GM21390 (cell line): ENCODE measurements around the gene OR2T3.
A peak's percentile ranks its signal among the peaks of the same experiment; 100 is the strongest.
"Not testable (repeated sequence)": the region's sequence is repeated elsewhere in the genome, so short reads cannot be mapped to it uniquely, and the experiment has no call there.

Experiments used
- ATAC-seq: cut with Tn5 transposase; IDR thresholded peaks from one replicate; pipeline ENCODE4 v1.9.1; 2021; ENCODE audit not compliant: unreplicated experiment

The OR2T3 gene, protein sequence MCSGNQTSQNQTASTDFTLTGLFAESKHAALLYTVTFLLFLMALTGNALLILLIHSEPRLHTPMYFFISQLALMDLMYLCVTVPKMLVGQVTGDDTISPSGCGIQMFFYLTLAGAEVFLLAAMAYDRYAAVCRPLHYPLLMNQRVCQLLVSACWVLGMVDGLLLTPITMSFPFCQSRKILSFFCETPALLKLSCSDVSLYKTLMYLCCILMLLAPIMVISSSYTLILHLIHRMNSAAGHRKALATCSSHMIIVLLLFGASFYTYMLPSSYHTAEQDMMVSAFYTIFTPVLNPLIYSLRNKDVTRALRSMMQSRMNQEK

DNA sequence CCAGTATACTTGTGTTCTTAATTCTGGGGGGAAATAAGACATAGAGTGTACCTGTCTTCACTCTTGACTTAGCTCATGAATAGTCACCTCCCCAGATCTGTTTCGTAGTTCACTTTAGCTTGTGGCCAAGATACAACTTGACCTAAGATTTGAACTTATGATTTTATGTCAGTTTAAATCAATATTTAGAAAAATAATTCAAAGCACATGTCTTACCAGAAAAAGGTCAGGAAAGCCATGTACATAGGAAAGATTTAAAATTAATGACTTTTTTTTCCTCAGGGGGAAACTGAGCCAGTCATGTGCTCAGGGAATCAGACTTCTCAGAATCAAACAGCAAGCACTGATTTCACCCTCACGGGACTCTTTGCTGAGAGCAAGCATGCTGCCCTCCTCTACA lies at the start of gene OR2T3:
Gene OR2T3, plus strand, starts transcription at position 301 of the 400 bp plus-strand sequence. Its CDS starts 0 bp downstream, at position 301.
- ATAC-seq, result not testable (repeated sequence)

DNA sequence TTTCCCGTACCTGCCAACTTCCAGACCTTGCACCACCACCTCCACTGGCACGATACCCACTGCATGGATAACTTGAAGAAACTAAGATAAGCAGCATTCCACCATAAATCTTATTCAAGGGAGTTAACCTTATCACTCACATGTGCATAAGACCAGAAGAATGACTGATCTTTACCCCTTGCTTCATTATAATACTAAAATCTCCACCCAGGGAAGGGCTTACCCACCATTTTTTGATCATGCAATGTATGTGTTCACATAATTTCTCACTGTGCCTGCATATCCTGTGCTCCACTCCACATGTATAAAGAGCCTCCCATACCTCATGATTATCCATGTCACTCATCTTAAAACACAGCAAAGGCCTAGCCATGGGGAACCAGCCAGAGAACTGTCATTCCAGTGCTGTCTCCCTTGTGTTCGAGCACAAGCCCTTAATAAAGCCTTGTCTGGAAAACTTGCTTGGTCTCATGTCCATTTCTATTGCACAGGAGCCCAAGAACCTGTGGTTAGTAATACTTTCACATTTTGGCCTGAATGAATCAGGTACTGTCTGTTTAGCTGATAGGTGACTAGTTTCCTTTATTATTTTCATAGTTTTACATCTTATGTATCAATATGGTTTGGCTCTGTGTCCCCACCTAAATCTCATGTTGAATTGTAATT lies 45.5 kb upstream of the OR2T3 start:
- peak; percentile 31 for ATAC-seq

DNA sequence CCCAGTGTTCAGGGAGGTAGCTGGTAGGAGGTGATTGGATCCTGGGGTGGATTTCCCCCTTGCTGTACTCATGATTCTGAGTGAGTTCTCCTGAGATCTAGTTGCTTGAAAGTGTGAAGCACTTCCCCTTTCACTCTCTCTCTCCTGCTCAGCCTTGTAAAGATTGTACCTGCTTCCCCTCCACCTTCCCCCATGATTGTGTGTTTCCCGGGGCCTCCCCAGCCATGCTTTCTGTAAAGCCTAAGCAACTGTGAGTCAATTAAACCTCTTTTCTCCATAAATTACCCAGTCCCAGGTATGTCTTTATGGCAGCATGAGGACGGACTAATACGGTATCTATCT lies 45.0 kb upstream of the OR2T3 start:
- peak; percentile 89 for ATAC-seq

DNA sequence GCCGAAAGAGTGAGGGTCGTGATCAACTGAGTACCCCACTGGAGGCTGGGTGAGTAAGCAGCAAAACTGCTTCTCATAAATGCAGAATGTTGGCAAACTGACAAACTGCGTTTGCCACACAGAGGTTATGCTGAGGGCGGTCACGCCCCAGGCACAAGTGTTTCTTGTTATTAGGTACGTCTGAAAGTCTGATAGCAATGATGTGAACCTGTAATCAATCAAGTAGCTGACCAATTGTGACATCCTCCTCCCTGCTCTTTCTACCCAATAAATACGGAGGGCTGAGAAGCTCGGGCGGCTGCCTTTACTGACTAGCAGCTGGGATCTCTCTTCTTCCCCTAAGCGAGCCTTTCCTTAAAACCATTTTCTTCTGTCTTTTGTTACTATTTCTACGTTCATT lies 41.5 kb upstream of the OR2T3 start:
- ATAC-seq, result not testable (repeated sequence)

DNA sequence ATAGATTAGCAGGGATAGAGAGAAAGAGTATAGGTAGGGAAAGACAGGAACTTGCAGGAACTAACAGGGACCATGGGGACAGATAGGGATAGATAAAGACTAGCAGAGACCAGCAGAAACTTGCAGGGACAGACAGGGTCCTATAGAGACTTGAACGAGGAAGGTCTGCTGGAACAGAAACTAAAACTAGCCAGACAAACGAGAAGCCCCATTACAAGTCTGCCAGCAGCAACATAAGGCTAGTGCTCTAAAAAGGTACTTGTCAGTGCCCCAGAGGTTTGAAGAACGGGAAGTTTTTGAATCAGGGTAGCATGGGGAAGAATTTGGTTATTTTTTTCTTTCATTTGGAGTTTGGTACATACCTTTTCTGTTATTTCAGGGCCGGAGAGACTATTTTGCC lies 41.0 kb upstream of the OR2T3 start:
- peak; percentile 34 for ATAC-seq

DNA sequence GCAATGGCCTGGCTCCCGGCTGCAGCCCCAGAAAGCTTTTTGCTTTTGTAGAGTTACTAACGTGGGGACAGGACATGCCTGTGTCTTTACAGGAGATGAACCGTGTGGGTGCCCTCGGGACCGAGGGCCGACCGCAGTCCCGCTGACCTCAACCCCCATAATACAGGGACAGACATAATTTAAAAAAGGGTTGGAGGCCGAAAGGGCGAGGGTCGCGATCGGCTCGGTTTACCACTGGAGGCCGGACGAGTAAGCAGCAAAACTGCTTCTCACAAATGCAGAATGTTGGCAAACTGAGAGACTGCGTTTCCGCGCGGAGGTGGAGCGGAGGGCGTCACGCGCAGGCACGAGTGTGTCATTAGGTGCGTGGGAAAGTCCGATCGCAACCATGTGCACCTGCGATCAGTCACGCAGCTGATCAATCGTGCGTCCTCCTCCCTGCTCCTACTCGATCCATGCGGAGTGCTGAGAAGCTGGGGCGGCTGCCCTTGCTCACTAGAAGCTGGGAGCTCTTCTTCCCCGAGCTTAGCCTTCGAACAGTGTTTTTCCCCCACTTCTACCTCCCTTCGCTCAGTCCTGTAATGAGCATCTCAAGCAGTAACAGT lies 39.2 kb upstream of the OR2T3 start:
- not testable (repeated sequence) for ATAC-seq

DNA sequence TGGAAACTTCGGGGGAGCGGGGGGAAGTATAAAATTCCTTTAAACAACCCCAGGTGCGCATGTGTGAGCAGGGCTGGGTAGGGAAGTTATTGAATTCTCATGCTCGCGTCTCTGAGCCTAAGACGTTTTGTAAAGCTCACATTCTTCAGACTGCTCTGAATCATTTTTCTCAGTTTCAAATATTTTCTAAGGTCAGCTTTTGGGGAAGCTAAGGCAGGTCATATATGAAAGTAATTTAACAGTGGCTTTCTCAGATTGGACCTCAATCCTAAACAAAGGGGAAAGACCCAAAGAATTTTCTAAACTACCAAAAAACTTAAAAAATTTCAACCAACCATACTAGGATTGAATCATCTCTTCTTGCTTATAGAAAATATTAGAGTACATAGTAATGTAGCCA lies 38.2 kb upstream of the OR2T3 start:
- ATAC-seq, result peak; percentile 41

DNA sequence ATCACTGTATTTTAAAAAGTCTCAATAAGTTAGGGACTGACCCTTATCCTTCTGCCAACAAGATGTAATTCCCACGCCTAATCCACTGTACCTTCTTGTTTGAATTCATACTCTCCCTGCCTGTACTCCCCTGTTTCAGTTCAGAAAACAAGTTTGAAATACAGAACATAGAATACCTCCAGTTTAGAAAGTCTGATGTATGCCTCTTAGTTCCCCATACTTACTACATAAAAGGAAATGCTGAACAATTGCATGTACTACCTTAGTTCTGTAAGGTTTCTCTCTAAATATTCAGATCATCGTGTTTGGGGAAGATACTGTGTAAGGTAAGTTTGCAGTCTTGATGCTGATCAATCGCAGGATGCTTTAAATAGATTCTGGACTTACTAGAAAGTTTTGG lies 36.8 kb upstream of the OR2T3 start:
- ATAC-seq, result peak; percentile 52

DNA sequence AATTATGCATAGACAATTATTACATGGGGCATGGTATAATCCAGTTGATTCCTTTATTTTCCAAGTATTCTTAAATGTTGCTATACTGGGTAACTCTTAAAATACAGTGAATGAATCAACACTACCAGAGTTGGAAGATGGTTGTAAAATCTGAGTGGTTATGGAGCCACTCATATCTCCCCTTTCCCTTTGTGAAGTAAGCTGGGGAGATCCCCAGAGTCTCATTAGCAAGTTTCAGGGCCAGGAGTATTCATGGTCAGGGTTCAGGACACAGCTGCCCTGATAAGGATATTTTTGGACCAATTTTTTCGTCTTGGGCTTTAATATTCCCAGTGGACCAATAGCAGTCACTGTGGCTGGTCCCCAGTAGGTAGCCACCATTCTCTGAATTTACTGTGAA lies 34.5 kb upstream of the OR2T3 start:
- ATAC-seq, result not testable (repeated sequence)

DNA sequence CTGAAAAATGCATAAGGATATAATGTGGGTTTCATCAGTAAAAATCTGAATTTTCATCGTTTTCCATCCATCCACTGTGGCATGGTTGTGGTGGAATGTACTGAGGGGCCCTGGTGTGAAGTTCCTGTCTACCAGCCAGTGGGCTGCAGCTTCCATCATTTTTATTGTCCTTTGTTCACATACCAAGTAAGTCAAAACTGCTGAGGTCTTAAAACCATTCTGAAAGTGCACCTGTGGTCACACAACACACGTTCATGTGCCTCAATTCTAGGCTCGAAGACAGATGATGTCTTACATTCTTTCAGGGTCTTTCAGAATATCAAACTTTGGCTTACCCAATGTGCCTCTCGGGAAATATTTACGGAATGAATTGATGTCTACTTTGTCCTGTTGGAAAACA lies 33.9 kb upstream of the OR2T3 start:
- not testable (repeated sequence) for ATAC-seq

DNA sequence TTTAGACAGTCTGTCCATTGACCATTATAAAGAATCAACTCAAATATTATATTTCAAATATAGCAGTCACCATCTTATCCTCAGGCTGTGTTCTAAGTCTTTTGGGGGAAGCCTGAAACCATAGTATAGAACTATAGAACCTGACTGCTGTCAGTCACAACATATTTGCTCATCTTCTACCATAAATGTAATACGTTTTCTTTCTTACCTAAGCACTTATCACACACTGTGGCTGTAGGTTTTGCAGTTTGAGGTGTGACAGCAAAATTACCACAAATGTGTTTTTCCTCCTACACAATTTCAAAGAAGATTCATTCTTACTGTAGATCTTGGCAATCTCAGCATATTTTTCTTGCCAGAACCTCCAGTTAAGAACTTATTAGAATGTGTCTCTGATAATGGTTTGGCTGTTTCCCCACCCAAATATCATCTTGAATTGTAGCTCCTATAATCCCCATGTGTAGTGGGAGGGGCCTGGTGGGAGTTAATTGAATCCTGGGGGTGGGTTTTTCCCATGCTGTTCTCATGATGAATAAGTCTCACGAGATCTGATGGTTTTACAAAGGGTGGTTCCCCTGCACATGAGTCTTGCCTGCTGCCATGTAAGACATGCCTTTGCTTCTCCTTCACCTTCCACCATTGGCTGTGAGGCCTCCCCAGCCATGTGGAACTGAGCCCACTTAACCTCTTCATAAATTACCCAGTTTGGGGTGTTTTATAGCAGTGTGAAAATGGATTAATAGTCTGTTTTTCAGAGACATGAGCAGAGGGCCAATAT lies 30.5 kb upstream of the OR2T3 start:
- ATAC-seq, result not testable (repeated sequence)

DNA sequence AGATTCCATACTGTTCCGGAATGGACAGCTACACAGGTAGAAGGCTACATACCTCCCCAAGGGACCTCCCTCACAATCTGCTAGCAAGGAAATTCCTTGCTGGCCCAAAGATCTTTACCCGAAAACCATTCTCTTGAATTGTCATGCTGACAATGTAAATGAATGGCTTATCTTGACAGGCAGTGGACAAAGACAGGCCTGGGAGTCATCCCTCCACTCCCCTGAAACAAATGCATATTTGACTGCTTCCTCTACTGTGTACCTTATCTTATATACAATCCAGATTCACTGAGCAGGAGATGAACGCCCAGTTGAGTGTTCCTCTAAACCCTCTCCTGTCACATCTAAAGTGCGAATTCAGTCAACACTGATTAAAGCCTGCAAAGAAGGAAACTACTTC lies 28.5 kb upstream of the OR2T3 start:
- not testable (repeated sequence) for ATAC-seq

DNA sequence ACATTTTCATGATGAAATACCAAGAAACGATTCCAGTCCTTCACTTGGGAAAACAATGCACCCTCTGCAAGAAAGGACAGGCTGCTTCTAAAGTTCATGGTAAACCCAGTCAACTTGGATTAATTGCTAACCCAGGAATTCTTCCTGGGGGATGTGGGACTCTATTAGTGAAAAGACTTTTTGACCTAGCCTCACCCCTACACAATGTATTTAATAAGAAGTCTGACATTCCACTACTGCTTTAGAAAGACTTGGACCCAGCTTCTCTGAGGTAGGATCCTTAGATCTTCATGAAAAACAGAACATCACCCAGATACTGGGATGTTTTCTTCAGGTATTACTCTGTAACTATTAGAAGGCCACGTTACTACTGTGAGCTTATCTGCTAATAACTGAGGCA lies 27.8 kb upstream of the OR2T3 start, which contains the start of gene OR2T2:
Gene OR2T2, plus strand, starts transcription at position 239 of the 400 bp plus-strand sequence. CDS start 7,161 bp downstream, outside the sequence.
- ATAC-seq, result not testable (repeated sequence)

DNA sequence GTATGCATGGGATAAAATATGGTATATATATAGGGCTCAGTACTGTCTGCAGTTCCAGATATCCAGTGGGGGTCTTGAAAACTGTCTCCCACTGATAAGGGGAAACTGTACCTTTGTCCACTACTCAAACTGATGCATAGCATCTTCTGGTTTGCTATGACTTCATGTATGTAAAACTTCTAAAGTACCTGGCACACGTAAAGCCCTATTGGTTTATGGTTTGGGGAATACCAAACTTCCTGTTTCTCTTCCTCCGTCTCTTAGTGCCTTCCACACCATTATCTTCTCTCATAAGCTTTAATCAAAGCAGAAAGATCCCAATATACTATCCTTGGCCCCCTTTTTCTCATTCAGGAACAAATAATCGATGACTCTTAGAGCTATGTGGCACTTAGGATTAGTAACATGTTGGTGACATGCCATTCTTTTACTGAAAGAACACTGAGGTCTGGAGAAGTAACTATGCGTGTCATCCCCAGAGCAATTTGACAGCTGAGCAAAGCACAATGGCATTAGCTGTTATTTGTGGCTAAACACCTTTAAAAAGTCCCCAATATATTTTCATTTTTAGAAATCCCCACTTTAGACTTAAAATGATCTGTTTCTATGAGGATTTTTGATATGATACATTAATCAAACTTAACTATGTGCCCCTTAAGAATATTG lies 24.6 kb upstream of the OR2T3 start:
- peak; percentile 44 for ATAC-seq

DNA sequence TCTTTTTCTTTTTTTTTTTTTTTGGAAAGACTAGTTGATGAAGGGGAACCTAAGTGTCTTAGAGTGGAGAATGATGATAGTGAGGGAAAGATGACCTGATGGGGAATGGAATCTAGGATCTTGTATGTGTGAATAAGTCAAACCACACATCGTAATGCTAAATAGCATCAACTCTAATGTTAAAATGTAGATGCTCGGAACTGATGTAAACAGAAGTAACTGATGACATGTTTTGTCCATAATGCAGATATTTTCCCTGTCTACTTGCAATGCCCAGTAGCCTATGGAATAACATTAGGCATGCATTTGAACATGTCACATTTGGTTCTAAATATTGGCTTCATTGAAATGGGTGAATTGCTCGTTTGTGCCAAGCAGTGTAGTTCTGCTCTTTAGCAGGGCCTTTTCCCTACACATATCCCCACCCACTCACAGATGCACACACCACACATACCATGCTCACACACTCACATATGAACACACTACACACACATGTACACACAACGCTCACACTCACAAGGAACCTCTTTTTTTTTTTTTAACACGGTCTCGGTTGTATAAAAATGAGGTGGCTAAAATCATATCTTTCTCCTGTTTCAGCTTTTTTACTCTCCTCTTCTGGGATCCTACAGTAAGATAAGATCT lies 23.2 kb upstream of the OR2T3 start:
- peak; percentile 3 for ATAC-seq

DNA sequence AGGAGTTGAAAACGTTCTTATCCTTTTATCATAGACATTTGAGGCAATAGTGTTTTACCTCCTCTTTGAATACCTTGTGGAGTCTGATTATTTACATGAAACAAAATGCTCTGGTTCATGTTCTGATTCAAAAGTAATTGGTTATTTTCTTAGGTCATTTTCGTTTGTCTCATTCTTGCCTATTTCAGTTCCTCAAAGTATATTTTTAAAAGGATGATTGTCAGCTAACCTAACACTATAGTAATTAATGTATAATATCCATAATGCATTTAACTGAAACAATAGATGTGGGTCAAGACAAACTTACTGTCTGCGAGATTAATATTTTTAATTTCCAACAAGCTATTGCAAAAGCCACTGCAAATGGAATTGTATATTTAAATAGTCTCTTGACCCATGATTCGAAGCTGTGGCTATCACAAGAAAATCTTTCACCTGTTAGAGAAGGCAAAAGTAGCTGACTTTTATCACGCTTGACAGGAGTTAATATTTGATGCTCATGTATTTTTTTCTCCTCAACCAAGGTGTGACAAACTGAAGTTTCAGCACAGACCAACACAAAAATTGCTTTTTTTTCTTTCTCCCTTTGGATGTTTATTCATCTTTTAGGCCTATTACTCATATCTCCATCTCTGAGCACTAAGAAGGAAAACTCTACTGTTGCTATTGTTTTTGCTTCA lies 22.5 kb upstream of the OR2T3 start:
- ATAC-seq, result peak; percentile 56

DNA sequence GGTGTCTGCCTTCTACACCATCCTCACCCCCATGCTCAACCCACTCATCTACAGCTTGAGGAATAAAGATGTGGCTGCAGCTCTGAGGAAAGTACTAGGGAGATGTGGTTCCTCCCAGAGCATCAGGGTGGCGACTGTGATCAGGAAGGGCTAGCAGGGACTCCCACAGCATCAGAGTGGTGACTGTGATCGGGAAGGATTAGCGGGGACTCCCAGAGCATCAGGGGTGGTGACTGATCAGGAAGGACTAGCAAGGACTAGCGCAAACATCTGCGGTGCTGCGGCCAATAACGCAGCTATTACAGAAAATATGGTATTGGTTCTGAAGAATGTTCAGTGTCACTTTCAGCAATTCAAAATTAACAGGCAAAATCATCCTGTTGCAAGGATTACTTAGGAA lies 19.5 kb upstream of the OR2T3 start:
- not testable (repeated sequence) for ATAC-seq

DNA sequence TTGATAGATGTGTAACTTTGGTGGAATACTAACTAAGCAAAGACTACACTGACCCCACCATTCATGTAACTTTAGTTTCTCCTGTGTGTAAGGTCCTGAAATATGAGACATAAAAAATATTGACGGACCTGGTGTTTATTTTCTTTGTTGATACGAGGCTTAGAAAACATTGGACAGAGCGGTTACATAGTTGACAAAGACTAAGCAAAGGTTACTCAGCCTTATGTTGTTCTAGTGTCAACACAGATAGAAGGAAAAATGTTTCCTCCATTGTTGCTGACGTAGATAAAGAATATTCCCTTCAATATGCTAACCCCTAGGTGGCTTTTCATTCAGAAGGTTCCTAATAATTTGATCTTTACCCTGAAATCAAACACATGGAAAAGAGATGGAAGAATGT lies 18.1 kb upstream of the OR2T3 start:
- ATAC-seq, result not testable (repeated sequence)

DNA sequence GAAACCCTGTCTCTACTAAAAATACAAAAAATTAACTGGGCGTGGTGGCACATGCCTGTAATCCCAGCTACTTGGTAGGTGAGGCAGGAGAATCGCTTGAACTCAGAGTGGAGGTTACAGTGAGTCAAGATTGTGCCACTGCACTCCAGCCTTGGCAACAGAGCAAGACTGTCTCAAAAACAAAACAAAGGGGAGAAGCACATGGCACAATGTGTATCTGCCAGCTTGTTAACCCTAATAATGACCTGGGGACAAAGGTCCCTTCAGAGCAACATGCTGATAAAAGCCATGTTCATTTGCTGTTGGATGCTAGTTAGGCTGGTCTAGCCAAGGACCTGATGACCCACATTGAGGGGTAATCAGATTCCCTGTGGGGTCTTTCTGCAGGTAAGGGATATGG lies 16.5 kb upstream of the OR2T3 start:
- ATAC-seq, result not testable (repeated sequence)

DNA sequence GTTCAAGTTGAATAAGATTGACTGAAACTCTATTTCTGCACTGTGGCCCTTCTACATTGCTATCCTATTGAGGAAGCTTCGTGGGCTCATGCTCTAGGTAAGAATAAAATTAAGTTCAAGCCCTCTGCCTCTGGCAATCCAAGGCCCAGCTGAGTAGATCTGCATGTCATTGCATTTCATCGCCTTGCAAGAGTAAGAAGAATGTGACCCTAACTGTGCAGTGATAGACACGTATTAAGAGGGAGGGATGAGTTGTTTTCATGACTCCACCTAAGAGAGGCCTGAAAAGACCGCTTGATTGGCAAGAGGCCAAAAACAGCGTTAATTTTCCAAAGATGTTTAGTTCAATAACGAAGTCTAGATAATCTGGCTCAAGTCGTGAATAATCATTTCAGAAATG lies 14.0 kb upstream of the OR2T3 start:
- not testable (repeated sequence) for ATAC-seq
